HG02970 (cell line): Measurements from ENCODE around the gene EBF3.

ENCODE experiments used
- ATAC-seq: cut with Tn5 transposase; IDR thresholded peaks from one replicate; pipeline ENCODE4 v1.9.1; 2021; ENCODE audit warnings: mild to moderate bottlenecking, moderate library complexity, moderate number of reproducible peaks; ENCODE audit not compliant: unreplicated experiment, low FRiP score

The EBF3 gene

GRCh38 chr10:129945941-129946760, 17.9 kb downstream of the EBF3 start:
- no peak for ATAC-seq

GRCh38 chr10:129945526-129945925, 18.5 kb downstream of the EBF3 start:
- no peak for ATAC-seq

GRCh38 chr10:129945064-129945463, 19.0 kb downstream of the EBF3 start:
- ATAC-seq = no peak

- no peak for ATAC-seq
Observed at GRCh38 chr10:129944456-129944855, 19.6 kb downstream of the EBF3 start.

GRCh38 chr10:129942936-129943715, 20.9 kb downstream of the EBF3 start:
- no peak for ATAC-seq

GRCh38 chr10:129942391-129942790, 21.7 kb downstream of the EBF3 start:
- ATAC-seq = no peak

- ATAC-seq = no peak
Observed at GRCh38 chr10:129942019-129942277, 22.1 kb downstream of the EBF3 start.

GRCh38 chr10:129941199-129942018, 22.7 kb downstream of the EBF3 start:
- no peak for ATAC-seq

GRCh38 chr10:129940617-129941198, 23.4 kb downstream of the EBF3 start:
- ATAC-seq = no peak

- ATAC-seq = no peak
Observed at GRCh38 chr10:129939416-129940275, 24.4 kb downstream of the EBF3 start.

- no peak for ATAC-seq
Observed at GRCh38 chr10:129938460-129938859, 25.6 kb downstream of the EBF3 start.

- ATAC-seq = no peak
Observed at GRCh38 chr10:129937351-129937751, 26.7 kb downstream of the EBF3 start.

GRCh38 chr10:129936923-129937300, 27.2 kb downstream of the EBF3 start:
- ATAC-seq = no peak

GRCh38 chr10:129936266-129936922, 27.7 kb downstream of the EBF3 start:
- no peak for ATAC-seq

GRCh38 chr10:129935867-129936152, 28.3 kb downstream of the EBF3 start:
- ATAC-seq = no peak

- ATAC-seq = no peak
Observed at GRCh38 chr10:129935102-129935866, 28.8 kb downstream of the EBF3 start.

- no peak for ATAC-seq
Observed at GRCh38 chr10:129934196-129934925, 29.7 kb downstream of the EBF3 start.

- ATAC-seq = no peak
Observed at GRCh38 chr10:129933456-129934092, 30.5 kb downstream of the EBF3 start.
